ENCODE data around the gene FOXS1.
A peak's percentile ranks its signal among the peaks of the same experiment; 100 is the strongest.

FOXS1 gene

DNA sequence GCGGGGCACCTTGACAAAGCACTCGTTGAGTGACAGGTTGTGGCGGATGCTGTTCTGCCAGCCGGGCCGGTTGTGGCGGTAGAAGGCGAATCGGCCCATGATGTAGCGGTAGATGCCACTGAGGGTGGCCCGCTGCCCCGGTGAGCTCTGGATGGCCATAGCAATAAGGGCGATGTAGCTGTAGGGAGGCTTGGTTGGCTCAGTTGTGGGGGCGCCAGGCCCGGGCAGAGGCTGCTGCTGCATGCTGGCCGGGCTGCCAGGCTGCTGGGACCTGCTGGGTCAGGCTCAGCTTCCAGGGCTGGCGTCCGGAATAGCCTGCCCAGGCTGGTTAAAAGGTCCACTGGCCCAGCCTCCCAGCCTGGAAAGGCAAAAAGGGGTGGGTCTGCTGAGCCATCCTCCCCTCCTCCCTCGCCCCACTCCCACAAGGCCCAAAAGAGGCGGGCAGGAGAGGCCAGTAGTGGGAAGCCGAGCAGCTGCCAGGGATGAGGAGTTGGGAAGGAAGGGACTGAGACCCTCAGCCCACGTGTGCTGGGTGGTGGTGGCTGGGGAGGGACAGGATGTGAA lies at the start of gene FOXS1:
FOXS1 (minus strand) TSS at position 305 of the 564 bp plus-strand sequence; CDS start at position 243, 62 bp downstream.
- no peak for DNase-seq (ENCODE audit: low spot score)

DNA sequence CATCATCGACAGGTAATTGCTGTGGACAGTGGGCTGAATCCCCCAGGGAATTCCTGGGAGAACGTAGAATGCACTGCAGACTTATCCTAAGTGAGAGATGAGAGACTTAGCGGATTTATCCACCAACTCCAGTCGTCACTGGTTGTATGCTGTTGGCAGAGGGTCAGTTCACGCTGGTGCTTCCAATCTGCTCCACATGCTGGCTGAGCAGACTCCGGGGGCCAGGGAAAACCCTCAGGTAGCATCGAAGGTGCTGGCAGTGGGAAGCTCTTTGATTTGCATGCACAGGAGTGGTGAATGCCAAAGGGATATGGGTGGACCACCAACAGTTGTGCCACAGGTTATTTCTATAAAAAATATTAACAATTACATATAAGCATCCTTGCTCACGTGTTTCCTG lies 45.2 kb upstream of the FOXS1 start:
- DNase-seq (ENCODE audit: low spot score), result no peak

DNA sequence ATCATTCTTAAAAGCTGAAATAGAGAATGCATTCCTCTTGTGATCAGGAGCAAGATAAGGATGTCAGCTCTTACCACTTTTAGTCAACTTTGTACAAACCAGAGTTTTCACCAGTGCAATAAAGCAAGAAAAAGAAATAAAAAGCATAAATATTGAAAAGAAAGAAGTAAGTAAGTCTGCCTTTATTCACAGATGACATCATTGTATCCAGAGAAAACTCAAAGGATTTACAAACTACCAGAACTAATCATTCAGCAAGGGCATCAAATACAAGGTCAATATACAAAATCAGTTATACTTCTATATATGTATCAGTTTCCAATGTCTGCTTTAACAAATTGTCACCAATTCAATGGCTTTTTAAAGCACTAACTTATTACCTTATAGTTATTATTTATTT lies 38.4 kb upstream of the FOXS1 start:
- no peak for DNase-seq (ENCODE audit: low spot score)

DNA sequence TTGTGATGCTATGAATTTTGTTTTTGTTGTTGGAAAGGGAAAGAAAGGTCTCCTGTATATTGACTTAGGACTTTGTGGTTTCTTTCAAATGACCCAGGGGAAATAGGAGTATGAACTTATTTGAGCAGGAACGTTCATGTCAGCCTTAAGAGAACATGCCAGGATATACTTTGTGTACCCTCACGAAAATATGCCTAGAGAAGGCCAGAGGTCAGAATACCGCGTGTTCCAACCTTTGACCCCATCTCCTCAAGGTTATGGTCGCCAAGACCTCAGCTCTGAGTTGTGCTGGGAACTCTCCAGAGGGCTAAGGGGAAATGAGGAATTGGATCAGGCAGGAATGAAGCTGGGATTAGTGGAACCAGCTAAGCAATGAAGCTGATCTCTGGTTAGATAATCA lies 36.5 kb upstream of the FOXS1 start:
- DNase-seq (ENCODE audit: low spot score), result no peak

DNA sequence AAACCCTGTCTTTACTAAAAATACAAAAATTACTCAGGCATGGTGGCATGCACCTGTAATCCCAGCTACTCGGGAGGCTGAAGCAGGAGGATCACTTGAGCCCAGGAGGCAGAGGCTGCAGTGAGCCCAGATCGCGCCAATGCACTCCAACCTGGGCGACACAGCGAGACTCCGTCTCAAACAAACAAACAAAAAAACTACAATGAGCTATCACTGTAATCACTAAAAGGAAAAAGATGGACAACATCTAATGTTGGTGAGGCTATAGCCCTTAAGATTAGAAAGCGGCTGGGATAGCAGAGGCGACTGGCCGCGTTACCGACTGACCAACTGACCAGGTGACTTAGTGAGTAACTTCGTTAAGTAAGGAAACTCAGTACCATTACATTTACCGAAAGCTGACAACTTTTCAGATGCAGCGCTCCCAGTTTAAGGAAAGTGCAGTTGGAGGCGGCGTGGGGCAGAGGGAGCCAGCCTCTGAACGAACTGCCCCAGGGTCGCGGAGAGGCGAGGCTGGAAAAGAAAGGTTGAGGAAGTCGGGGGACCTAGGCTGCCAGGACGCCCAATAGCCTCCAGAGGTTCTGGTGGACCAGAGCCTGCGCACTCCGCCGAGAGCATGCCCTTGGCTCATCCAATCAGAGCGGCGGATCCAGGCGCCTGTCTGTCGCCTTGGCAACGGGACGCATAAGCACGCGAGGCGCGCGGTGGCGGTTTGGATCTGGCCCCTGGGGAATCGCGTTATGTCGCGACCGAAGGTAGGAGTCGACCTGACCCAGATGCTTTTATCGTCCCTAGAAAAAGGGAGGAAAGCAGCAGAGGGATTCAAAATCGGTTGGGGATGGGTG lies 34.0 kb upstream of the FOXS1 start:
- peak; percentile 94 for DNase-seq (ENCODE audit: low spot score)

DNA sequence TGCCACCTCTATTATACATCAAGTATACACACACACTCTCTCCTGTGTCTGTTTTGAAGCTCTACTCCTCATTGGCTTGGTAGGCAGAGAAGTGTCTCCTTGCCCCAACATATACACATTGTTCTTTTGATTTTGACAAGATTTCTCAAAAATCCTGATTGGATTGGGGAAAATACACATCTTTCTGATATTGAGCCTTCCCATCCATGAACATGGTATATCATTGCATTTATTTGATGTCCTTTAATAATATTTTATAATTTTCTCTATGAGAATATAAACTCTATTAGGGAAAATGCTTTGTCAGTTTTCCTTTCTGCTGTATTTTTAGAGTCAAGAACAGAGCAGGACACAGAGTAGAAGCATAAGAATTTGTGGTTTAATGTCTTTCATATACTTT lies 32.3 kb upstream of the FOXS1 start:
- DNase-seq (ENCODE audit: low spot score), result no peak

DNA sequence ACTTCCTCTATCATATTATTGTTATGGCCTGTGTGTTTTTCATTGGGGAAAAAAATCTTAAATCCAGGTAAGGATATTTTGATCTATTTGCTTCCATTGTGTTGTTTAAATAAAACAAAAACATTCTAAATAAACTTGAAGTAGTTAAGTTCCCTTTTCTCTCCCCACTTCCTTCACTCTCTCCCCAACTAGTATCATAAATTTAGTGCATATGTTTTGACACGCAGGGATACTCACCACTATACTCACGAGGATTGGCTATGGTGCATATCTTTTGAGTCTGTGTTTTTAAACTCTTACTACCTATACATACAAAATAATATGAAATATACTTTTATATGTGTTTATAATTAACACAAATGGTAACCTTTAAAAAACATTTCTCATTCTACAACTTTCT lies 30.3 kb upstream of the FOXS1 start:
- DNase-seq (ENCODE audit: low spot score), result no peak

DNA sequence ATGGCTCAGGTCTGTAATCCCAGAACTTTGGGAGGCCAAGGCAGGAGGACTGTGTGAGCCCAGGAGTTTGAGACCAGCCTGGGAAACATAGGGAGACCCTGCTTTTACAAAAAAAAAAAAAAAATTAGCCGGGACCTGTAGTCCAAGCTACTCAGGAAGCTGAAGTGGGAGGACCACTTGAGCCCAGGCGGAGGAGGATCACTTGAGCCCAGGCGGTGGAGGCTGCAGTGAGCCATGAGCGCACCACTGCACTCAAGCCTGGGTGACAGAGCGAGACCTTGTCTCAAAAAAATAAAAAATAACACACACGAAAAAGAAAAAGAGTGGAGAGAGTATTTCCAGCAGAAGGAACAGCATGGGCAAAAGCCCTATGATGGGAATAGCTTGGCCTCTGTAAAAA lies 27.0 kb upstream of the FOXS1 start:
- DNase-seq (ENCODE audit: low spot score), result no peak

DNA sequence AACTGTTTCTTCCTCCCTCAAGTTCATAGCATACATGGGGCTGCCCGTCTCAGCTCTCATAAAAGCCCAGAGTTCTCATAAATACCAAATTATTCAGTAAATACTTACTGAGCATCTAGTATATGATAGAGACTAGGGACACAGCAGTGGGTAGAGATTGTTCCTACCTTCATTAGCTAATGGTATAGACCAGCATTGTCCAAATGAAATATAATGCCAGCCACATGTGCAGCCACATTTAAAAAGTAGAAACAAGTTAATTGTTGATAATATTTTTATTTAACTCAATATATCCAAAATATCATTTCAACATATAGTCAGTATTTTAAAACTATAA lies 26.2 kb upstream of the FOXS1 start:
- DNase-seq (ENCODE audit: low spot score), result no peak

DNA sequence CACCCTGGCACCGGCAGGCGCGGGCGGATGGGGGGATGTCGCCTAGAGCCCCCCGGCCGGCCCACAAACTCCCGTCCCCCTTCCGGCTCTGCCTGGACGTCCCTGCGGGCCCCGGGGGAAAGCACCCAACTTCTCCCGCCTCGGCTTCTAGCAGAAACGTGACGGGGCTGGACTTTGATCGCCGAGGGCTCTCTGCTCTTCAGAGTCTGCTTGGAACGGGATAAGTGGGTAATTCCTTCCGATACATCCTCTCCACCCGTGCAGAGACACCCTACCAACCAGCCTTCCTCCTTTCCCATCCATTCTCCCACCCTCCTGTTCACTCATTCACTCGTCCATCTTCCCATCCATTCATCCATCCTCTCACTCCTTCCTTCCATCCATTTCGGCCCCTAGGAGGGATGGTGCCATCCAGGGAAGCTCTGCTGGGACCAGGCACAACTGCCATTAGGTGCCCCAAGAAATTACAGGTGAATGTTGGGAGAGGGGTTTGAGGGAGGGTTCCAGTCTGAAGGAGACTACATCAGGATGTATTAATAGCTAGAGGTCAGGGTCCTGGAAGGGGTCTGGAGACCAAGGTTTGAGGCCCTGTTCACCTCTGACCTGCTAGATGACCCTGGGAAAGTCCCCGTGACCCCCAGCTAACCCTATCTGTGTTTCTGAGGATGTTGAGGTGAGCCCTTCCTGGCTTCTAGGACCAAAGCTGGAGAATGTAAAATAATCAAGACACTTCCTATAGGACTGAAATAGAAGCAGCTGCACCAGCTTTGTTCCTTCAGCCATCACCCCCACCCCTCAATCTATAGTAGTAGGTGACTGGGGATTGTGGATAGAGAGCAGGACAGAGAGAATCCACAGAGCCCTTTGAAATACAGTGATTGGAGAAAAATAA lies 25.6 kb upstream of the FOXS1 start:
- no peak for DNase-seq (ENCODE audit: low spot score)

DNA sequence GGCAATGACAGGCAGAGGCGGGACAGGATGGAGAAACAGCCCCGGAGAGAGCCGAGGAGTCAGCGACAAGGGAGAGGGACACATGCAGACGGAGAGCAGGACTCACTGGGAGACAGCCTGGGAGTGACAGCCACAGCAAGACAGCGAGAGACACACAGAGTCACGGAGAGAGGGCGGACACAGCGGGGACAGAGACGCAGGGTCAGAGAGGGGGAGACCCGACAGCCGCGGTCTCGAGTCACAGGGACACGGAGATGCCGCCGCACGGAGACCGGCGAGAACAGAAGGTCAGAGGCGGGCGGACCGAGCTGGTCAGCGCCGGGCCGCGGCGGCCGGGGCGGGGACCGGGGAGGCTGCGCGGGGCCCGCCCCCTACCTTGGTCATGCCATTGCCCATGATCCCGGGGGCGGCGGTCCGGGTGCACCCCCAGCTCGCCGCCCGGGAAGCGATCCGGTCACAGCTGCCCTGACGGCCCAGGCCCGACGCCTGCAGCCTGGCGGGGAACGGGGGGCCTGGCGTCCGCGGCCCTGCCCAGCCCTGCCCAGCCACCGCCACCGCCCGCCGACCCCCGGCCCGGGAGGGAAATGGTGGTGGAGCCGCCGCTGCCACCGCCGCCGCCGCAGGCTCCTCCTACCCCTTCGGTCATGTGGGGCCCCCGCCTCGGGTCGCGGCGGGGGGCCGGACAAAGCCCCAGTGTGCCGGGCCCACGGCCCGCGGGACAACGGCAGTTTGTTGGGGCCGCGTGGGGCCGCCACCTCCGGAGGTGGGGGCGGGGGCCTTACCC lies 24.7 kb upstream of the FOXS1 start, which contains the start of the genes DUSP15 and TTLL9:
DUSP15 (minus strand) TSS at position 586 of the 784 bp plus-strand sequence; CDS start at position 396, 190 bp downstream.
TTLL9 (plus strand) TSS at position 693 of the 784 bp plus-strand sequence. CDS start 493 bp downstream, outside the sequence.
- DNase-seq (ENCODE audit: low spot score), result no peak

DNA sequence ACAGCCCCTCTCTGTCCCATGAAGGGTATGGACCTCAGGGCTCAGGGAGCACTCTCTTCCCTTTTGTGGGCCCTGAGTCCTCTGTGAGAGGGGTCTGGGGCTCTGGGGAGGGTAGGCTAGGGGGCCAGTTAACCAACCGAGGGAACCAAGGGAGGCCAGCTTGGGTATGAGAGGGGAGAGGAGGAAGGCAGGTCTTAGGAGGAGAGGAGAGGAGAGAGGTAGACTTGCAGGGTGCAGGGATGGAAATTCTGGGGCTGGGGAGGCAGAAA lies 24.2 kb upstream of the FOXS1 start:
- no peak for DNase-seq (ENCODE audit: low spot score)

DNA sequence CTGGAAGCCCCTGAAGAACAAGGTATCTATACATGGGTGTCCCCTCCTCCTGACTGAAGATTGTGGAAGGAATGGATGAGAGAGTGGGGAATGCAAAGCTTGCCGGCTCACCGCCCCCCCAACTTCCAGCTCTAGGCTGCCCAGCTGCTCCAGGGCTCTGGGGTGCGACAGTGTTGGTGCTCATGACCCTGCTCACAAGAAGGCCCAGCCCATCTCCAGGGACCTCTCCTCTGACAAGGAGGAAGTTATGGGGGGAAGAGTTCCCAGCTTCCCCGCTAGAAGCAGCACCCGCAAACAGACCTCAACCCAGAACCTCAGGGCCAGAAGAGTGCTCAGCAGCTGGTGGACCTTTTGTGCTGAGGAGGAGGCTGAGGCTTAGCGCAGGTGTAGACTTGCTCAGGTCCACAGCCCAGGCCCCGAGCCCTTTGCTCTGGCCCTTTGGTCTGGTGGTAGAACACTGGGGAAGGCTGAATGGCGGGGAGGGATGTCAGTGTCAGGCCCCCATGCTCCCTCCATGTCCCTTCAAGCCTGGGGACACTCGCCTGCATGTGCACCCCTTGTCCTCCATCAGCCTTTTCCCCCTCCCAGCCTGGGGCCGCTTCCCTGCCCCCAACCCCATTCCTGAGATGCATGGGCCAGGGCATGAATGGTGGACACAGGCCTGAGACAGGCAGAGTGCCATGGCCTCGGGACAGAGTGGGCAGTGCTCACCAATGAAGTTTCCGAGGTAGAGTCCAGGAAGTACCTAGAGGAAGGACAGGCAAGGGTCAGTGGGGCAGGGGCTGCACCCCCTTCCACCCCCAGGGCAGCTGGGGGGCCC lies 23.7 kb upstream of the FOXS1 start:
- no peak for DNase-seq (ENCODE audit: low spot score)

DNA sequence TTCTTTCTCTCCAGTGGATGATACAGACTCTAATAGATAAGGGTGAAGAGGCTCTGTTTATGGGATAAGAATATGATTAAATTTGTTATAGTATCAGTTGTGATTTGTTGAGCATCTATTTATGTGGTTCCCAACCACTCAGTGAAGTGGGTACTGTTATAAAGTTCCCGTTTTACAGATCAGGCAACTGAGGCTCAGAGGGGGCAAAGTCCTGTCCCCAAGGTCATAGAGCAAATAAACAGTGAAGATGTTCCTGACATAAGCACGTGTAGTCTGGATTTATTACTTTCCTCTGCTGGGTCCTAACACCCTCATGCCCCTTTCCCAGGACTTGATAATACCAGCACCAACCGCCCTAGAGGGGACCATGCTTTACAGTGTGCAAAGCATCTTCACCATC lies 20.8 kb upstream of the FOXS1 start:
- DNase-seq (ENCODE audit: low spot score), result no peak

DNA sequence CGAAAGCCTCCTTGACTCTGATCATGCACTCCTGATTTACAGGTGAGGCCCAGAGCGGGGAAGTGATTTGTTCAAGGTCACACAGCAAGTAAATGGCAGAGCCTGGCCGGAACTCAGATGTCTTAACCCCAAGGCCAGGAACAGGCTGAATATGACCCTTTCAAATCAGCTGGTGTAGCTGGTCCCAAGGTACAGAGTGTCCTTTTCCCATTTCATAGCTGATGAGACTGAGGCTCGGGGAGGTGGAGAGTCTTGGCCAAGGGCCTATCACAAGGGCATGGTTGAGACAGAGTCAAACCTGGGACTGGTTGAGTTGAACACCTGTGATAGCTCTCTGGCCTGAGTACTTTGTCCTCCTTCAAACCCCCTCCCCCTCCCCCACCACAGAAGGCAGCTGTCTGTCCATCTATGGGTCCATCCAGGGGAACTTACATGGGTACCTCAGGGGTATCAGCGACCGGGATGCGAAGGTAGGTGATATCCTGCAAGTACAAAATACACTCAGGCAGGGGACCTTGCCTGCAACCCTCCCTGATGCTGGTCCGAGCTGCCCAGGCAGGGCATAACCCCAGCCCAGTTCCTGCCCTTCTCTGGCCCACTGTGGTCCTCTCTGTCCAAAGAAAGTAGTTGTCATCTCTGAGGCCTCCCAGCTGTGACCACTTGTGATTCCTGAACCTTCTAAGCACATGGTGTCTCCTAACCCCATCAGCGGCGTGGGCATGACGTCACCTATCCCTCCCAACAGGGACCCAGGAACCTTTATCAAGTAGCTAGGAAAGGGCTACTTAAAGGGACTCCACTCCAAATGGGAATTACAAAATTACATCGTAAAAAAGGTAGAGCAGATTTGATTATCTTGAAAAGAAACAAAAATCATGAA lies 19.4 kb upstream of the FOXS1 start:
- DNase-seq (ENCODE audit: low spot score), result no peak

DNA sequence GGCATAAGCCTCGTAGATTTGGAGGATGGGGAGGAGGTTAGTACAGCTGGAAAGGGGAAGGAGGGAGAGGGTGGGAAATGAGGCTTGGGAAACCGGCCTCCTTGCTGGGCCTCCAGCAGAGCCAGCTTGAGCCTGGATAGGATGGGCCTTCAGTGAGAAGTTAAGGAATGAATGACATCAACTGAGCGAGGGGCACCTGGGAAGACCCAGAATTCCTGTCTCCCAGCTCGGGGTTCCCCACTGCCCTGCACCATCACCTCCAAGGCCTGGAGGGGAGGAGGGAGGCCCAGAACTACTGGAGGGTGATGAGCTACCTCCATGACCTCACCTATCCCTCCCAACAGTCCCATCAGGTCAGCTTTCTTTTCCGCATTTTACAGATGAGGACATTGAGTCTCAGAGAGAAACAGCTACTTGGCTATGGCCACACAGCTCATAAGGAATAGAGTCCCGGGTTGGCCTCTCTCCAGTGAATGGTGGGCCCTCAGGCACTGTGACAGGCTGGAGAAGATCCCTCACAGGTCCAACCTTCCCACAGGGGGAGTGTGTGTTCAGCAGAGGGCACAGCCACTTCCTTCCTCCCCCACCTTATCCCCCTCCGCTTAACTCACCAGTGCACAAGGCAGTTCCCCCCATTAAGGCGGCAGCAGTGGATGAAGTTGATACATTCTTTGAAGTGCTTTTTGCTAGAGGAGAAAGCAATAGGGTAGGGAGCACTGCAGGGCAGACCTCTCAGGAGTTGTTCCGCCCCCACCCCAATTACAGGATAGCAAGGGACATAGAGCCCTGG lies 18.1 kb upstream of the FOXS1 start:
- no peak for DNase-seq (ENCODE audit: low spot score)

DNA sequence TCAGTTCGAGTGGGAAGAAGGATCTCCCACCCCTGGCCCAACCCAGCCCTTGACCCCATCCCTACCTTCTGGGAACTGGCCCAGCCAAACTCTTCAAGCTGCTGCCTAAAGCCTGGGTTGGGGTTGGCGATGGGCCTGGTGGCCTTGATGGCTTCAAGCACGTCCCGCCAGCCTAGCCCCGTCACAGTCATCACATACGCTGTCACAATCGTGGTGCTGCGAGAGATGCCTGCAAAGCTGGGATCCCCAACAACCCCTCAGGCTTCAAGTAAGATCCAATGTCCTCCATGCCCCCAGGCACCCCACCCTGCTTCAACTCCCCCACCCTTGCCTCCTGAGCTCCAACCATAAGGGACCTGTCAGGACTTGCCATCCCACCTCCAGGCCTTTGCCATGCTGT lies 17.1 kb upstream of the FOXS1 start:
- no peak for DNase-seq (ENCODE audit: low spot score)

DNA sequence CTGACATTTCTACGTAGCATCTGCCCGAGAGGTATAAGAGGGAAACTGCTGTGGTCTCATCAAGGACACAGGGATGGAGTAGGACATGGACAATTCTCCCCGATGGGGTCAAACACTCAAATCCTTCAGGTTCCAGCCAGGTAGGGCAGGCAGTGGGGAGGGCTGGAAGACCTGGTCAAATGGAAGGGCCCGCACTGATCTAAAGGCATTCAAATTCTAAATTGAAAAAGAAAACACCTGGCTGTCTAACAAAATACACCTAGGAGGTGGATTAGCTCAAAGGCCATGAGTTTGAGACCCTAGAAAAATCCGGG lies 16.7 kb upstream of the FOXS1 start:
- DNase-seq (ENCODE audit: low spot score), result no peak

DNA sequence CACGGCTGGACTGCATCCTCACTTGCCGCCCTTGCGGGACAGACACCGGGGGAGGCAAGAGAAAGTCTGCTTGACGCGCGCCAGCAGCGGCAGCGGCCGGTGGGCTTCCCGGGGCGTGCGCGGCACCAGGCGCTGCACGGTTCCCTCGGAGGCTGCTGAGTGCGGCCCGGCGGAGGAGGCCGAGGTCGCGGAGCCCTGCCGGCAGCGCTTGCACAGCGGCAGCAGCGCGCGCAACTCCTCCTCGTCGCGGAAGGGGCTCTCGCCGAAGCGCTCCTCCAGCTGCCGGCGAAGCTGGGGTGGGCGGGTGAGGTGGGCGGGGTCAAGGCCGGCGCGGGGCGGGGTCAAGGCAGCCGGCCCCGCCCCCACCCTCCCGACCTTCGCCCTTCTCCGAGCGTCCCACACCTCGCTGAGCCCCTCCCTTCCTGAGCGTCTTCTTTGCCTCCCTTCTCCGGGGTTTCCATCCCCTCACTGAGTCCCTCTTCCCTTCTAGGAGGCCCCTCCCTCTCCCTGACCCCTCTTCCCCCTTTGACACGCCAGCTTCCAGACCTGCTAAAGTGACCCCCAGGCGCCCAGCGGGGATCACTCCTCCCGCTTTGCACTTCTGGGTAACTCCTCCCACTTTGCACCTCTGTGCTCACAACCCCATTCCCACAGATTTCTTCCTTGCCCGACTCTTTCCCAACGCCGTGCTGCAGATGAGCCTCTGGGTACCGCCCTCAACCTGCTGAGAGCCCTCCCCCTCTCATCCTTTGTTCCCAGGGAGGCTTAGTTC lies 16.2 kb upstream of the FOXS1 start:
- peak; percentile 48 for DNase-seq (ENCODE audit: low spot score)

Data from kidney tubule cell (primary cell).